Activated naive CD8-positive, alpha-beta T cell treated with anti-CD3 and anti-CD28 coated beads, Interleukin-2, amount 50 U/mL, for 16 hours (primary cell): ENCODE measurements around the gene SAP30L.

Source experiments
- DNase-seq: peaks from one replicate; pipeline ENCODE4 v3.0.0-alpha.2; 2020; ENCODE audit warnings: low read depth, low spot score

Gene SAP30L, protein sequence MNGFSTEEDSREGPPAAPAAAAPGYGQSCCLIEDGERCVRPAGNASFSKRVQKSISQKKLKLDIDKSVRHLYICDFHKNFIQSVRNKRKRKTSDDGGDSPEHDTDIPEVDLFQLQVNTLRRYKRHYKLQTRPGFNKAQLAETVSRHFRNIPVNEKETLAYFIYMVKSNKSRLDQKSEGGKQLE

DNA sequence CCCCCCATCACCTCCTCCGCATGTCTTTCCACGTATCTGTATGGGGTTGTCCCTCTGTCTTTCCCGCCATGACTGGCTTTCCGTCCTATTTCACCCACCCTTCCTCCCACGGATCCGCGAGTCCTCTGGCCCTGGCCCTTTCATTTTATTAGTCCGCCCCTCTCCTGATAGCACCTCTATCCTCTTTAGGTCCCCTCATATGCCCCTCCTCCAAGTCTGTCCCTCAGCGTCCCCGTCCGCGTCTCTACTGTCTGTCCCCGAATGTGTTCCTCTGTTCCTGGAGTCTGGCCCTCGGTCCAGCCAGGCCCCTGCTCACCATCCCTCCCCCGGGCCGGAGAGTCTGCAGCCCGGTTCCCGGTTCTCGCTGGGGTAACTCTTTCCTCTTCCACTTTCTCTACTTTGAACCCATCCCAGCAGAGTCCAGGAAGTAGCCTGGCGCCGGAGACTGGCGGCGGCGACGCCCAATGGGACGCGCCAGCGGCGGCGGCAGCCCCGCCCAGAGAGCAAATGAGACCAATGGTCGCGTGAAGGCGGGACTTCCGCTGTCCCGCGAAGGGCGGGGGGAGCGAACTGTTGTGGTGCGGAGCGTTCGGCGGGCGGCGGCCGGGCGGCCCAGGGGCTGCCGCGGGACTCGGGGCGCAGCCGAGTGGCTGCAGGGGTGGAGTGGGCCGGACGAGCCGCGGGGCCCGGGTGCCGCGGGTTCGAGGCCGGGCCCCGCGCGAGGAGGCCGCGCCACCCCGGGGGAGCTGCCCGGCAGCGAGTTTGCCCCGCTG lies at the start of gene SAP30L:
Gene SAP30L, plus strand, starts transcription at position 576 of the 773 bp plus-strand sequence. CDS start 608 bp downstream, outside the sequence.
- peak; percentile 92 for DNase-seq

DNA sequence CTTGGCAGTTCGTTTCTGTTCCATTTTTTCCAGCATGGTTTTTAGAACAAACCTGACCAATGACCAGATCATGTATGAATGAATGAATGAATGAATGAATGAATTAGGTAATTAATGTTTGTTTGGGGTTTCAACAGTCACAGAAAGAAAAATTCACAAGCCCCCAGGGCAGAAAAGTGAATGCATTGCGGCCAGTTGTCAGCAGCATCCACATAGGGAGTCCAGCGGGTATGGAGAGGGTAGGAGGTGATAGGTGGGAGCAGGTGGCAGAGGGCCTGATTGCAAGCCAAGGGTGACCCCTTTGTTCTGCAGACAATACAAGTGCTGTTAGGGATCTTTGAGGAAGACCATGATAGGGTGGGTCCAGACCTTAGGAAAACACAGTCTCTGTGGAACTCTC lies 49.7 kb upstream of the SAP30L start:
- no peak for DNase-seq

DNA sequence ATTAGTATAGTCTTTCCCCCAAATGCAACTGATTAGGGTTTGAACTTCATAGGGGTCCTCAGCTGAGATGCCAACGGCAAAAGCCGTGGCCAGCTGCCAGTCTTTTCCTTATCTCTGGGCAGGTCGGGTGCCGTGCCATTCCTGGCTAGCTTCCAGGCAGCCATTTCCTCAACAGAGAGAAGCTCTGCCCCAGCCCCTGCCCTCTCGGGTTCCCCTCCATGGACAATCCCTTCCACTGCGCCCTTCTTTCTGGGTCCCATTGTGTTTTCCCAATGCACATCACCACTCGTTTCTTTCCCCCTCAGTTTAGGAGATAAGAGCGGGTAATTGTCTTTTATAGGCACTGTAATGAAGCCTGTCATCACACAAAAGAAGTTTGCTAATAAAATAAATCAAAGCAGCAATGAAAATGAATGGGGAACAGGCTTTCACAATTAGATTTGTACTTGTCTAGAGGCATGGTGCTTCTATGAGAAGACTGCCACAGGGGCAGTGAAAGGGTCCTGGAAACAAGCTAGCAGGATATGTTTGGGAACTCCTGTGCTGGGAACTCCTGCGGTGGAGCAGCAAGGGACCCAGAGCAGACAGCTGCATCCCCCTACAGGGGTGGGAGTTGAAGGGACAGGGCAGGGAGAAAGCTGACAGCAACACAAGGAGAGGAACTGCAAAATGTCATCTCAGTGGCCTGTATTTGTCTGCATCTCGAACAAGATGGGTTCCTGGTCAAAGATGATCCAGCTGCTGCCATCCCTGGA lies 48.0 kb upstream of the SAP30L start:
- DNase-seq: no peak

DNA sequence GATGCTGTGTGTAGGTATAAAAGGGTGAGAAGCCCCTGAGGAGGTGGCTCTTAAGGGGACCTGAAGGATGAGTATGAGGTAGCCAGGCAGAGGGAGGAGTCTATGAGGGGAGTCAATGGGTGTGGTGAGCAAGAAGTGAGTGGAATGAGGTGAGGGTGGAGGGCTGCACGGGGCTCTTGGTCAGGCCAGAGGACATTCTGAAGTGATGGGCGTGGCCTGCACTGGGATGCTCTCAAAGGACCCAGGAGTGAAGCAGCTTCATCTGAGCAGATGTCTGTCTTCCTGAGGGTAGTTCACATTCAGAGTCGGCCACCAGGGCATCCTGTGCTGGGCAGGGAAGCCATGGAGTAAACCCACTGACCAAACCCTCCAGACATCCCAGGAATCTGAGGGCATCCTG lies 45.1 kb upstream of the SAP30L start:
- DNase-seq: no peak

DNA sequence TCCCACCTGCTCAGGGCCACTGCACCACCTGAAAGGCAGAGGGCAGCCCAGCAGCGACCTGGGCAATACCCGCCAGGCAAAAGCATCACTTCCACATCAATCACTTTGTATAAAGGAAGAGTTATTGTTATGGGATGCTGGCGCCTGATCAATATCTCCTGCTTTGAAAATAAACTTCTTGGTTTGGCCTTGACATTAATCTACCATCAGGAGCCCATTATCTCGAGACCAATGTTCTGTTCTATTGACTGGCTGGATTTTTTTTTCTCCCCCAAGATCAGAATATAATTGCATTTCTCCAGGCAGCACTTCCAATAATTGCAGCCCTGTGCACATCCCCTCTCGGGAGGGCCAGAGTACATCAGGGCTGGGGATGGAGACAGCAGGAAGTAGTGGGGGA lies 44.4 kb upstream of the SAP30L start:
- DNase-seq: no peak

DNA sequence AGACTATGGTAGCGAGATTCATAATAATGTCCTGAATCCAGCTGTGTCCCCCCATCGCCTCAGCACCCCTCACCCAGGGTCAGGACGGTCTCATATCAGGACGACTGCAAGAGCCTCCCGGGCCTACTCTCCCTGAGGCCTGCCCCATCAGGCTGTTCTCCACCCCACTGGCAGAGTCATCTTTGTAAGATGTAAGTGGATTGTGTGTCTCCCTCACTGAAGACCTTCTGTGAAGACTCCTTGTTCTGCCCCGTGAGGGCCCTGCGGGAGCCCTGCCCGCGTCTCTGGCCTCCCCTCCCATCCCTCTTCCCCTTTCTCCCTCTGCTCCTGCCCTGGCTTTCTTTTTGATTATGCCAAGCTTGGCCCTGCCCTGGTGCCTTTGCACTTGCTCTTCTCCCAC lies 43.9 kb upstream of the SAP30L start:
- DNase-seq: no peak

DNA sequence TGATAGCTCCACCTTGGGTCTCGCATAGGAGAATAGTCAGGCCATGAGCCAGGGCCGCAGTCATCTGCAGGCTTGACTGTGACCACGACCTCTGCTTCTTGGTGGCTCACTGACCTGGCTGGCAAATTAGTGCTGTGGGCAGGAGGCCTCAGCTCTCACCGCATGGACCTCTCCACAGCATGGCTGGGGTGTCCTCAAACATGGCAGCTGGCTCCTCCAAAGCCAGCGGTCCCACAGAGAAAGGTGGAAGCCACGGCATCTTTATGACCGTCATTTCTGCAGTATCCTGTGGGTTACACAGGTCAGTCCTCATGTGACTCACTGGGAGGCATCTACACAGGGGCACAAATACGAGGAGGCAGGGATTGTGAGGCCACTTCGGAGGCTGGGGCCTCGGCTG lies 43.2 kb upstream of the SAP30L start:
- no peak for DNase-seq

DNA sequence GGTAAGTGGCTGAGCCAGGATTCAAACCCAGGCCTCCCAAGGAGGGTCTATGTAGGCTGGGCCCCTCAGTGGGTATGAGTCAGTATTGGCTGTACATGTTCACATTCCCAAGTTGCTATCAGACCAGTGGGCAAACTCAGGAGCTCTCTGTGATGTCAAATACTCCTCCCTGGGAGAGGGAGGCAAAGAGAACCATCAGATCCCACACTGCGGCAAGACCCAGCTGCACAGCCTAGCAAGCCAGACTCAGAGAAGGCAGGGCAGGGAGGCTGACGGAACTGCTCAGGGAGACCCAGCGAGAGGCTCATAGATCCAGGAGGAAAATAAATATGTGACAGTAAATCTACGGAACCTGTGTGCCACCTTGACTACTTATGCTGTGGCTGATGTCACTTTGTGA lies 42.6 kb upstream of the SAP30L start:
- DNase-seq: no peak

DNA sequence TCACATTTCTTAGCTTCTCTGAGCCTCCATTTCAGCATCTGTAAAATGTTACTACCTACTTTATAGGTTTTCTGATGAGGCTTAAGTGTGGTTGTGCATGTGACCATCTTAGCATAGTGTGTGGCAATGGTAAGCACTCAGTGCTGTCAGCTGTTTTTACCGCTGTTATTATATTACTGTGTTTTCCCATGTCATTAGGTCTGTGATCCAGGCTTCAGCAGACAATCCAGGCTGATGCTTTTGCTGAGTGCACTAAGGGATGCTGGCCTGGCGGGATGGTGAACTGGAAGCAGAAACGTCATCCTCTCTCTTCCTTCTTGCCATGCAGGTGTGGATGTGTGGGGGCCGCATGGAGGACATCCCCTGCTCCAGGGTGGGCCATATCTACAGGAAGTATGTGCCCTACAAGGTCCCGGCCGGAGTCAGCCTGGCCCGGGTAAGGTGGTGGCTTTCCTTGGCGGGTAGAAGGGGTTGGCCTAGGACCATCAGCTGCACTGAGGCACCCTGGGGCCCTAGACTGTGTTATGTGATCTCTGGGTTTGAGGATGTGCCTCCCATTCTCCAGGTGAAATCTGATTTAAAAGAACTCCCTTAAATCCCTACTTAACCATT lies 41.9 kb upstream of the SAP30L start:
- DNase-seq: no peak

DNA sequence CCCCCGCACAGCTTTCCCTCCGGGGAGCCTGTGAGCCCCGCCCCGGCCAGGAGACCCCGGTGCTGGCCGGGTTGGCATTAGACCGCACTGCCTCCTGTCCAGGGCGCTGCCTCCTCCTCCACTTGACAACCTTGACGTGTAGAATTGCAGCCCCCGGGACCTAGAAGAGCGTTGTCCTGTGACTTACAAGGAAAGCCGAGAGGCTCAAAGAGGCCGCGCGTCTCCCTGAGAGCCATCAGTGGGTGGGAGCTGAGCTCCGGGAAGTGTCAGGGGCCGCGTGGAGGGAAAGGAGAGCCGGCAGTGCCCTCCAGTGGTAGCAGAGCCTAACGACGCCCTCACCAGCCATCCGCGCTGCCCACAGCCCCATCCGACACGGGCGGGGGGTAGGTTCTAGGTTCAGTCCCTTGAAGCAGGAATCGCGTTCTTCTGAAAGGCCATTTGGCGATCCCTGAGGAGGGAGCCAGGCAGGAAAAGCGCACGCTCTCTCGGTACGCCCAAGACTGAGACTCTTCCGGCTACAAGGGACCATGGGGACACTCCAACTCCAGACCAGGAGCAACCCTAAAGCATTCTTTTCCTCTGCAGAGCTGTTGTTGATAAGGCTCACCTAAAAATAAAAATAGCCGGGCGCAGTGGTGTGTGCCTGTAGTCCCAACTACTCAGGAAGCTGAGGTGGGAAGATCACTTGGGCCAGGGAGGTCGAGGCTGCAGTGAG lies 40.6 kb upstream of the SAP30L start:
- peak; percentile 48 for DNase-seq

DNA sequence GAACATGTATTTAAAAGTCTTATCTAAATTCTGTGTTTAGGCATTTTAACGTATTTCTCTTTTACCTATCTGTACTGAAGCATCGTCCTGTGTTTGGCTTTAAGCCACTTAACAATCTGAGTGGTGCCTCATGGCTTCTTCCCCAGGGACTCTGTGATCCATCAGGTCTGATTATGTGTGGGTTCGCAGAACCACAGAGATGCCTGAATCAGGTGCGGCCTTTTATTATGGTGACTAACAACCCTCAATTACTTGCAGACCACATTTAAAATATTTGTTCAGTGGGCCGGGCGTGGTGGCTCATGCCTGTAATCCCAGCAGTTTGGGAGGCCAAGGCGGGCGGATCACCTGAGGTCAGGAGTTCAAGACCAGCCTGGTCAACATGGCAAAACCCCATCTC lies 39.6 kb upstream of the SAP30L start:
- no peak for DNase-seq

DNA sequence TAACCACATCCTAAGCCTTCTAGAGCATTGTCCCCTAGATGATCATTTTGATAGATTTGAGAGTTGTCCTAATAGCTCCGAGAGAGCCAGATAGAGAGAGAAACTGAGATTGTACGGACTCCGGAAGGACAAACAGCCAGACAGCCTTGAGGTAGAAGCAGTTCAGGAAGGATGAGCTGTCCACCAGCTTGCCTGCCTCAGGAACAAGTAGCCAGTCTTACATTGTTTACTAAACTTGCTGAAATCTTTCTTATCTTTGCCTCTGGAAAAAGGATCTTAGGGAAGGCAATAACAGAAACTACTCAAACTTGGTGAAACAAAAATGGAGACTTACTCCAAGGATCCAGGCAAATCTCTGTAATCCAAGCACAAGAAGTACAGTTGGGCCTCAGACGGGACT lies 39.0 kb upstream of the SAP30L start:
- DNase-seq: no peak

DNA sequence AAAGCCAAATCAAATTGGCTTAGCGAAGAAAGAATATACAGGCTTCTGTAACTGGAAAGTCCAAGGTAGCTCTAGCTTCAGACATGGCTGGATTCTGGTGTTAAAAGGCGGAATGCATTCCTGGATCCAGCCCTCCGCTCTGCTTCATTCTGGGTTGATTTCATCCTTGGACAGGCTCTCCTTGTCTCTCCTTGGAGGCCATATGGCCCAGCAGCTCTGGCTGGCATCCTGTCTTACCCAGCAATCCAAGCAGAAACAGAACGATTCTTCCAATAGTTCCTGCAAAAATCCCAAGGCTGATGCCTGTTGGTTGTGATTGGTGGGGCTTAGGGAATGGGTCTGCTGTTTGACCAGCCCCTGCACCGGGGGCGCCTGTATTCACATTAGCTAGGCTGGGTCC lies 37.0 kb upstream of the SAP30L start:
- no peak for DNase-seq

DNA sequence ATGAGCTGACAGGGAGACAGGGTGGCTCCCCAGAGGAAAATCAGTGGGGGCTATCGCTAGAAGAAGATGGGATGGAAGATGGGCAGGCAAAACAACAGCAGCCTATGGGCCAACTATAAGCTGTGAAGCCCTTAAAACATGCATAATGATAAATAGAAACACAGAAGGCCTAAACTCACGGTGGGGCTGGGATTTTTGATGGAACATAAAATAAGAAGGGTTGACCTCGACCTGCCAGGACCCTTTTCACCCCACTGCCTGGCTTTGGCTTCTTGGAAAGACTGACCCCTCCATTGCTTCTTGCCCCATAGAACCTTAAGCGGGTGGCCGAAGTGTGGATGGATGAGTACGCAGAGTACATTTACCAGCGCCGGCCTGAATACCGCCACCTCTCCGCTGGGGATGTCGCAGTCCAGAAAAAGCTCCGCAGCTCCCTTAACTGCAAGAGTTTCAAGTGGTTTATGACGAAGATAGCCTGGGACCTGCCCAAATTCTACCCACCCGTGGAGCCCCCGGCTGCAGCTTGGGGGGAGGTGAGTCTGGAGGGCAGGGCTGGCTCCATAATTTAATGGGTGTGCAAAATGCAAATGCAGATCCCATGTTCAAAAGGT lies 36.5 kb upstream of the SAP30L start:
- no peak for DNase-seq

DNA sequence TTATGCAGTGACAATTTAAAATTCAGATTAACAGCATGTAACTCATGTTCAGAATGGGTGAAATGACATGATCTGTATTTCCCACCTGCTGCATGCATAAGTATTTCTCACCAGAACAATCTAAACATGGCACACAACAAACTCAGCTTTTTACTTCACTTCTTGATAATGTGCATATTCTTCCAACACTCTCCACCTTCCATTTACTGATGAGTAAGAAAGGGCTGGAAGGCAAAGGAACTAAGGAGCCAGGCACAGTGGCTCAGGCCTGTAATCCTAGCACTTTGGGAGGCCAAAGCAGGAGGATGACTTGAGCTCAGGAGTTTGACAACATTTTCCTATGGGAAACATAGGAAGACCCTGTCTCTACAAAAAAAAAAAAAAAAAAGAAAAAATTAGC lies 35.8 kb upstream of the SAP30L start:
- DNase-seq: no peak

DNA sequence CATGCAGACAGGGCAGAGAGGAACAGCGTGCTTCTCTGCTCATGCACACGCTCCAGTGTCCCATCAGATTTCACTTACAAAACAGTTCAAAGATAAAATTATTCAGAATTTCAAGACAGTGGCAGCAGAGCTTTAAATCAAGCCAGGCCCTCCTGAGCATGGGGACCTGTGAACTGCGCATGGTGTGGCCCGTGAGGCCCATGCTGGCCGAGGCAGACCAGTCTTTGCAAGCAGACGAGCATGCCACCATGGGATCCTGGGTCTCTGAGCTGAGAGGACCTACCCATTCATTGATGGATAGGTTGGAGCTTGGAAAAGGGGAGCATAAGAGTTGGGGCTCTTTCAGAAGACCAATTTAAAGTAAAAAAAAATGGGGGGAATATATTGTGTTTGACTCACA lies 35.0 kb upstream of the SAP30L start:
- DNase-seq: no peak

DNA sequence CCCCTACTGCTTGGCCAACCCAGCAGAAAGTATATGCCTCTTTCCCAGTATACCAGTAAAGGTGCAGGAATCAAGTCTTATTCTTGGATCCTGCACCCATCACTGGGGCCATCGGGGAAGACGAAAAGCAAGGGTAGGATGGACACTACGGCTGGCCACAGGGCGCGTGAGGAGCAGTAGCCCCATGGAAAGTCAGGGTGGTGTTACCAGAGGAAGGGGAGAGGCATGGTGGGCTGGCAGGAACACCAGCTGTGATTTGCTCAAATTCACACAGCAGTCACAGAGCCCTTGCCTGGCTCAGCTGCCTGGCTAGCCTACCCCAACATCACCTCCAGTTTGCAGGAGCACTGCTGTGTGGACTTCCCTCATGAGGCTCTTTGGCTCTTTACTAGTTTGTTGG lies 34.5 kb upstream of the SAP30L start:
- no peak for DNase-seq

DNA sequence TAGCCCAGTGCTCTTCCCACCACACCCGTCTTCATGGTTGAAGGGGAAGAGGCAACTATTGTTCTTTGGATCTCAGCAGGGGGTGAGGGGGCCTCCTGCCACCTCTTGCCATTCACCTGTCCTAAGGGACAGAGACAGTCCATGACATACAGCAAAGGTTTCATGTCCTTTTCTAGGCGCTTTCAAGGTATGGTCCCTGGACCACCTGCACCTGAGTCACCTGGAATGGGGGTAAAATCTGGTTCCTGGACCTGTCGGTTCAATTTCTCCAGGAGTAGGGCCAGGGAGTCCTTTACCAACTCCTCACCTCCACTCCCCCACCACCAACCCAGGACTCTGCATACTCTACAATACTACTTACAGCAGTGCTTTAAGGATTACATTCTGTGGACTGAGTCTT lies 33.5 kb upstream of the SAP30L start:
- DNase-seq: no peak

DNA sequence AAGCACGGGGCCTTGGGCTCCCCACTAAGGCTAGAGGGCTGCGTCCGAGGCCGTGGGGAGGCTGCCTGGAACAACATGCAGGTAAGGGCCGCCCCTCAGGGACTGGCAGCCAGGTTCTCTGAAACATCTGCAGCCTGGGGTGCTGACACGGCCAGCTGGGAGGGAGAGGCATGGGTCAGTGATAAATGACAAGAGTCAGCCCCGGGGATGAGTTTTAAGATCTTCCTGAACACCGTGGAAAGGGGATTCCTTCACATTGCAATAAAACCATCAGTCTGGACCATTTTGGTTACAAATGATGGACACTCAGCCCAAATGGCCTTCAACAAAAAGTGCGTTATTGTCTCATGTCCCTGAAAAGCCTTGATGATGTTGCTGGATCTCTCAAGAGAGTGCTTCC lies 32.9 kb upstream of the SAP30L start:
- DNase-seq: no peak

DNA sequence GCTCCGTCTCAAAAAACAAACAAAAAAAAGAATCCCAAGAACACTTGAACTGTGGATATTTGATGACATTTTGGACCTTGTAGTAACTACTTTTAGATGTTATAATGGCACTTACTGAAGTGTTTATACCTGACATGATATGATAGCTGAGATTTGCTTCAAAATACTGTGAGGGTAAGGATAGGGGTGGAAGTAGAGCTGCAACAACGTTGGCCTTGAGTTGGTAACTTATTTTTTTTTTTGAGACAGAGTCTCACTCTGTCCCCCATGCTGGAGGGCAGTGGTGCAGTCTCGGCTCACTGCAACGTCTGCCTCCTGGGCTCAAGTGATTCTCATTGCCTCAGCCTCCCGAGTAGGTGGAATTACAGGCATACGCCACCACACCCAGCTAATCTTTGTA lies 30.7 kb upstream of the SAP30L start:
- no peak for DNase-seq

DNA sequence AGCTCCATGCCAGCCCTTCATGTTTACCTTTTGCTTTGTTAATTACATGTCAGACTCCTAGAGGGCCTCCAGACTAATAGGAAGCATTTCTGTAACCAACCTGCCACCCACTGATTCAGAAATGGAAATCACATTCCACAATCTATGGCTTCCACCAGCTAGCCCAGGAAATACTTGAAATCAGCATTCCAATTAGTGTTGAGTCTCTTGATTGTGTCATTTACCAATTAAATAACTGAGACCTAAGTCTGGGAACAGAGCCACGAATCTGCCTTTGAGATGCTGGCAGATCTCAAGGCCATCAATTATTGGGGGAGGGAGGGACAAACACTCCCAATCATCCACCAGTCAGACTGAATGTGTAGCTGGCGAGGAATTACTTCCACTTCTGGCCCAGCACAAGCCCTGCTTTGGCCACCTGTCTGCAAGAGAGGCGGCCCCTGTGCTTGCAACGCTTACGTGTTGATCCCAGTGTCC lies 27.4 kb upstream of the SAP30L start:
- no peak for DNase-seq
